Glutamatergic neuron (in vitro differentiated cells): Measurements from ENCODE around the gene BTBD9. TPM values are rescaled to one million over a fixed set of nuclear protein-coding genes. Genes with fewer than 3 reads are reported as not detected.

ENCODE experiments used
- DNase-seq: peaks from one replicate; pipeline ENCODE4 v3.0.0; 2022
- H3K27ac Mint-ChIP-seq: one replicate; pipeline ENCODE4 v1.8.0; 2020; ENCODE audit warnings: mild to moderate bottlenecking, mixed read lengths, inconsistent platforms; ENCODE audit not compliant: unreplicated experiment
- H3K27me3 Mint-ChIP-seq: one replicate; pipeline ENCODE4 v1.8.0; 2020; ENCODE audit warnings: mild to moderate bottlenecking, moderate library complexity, mixed read lengths, inconsistent platforms; ENCODE audit not compliant: unreplicated experiment
- H3K36me3 Mint-ChIP-seq: one replicate; pipeline ENCODE4 v1.8.0; 2020; ENCODE audit warnings: mild to moderate bottlenecking, mixed read lengths, inconsistent platforms; ENCODE audit not compliant: unreplicated experiment
- H3K4me1 Mint-ChIP-seq: one replicate; pipeline ENCODE4 v1.8.0; 2020; ENCODE audit warnings: mild to moderate bottlenecking, low read depth, mixed read lengths, inconsistent platforms; ENCODE audit not compliant: unreplicated experiment
- H3K4me3 Mint-ChIP-seq: one replicate; pipeline ENCODE4 v1.8.0; 2020; ENCODE audit warnings: mild to moderate bottlenecking, mixed read lengths, inconsistent platforms; ENCODE audit not compliant: unreplicated experiment
- H3K9me3 Mint-ChIP-seq: one replicate; pipeline ENCODE4 v1.8.0; 2020; ENCODE audit warnings: mild to moderate bottlenecking, moderate library complexity, mixed read lengths, inconsistent platforms; ENCODE audit not compliant: unreplicated experiment
- total RNA-seq: library from RNA; stranded (reverse); fragmentation: NEBNext Ultra II Directional; extraction: Animal tissue kit (Norgen Biotek cat#: 25700); gene quantifications from one replicate; pipeline ENCODE4 v1.2.1, GENCODE V29; 2021; ENCODE audit not compliant: unreplicated experiment
- TF ChIP-seq, protein P1 (sequence below): fragments of 200-600 bp; sonication (generic); IDR thresholded peaks from one replicate; pipeline ENCODE4 v1.5.0; 2021; ENCODE audit not compliant: partially characterized antibody, unreplicated experiment

Gene BTBD9
- total RNA-seq, 1 donor from 2014 or later = 18.8 TPM

DNA sequence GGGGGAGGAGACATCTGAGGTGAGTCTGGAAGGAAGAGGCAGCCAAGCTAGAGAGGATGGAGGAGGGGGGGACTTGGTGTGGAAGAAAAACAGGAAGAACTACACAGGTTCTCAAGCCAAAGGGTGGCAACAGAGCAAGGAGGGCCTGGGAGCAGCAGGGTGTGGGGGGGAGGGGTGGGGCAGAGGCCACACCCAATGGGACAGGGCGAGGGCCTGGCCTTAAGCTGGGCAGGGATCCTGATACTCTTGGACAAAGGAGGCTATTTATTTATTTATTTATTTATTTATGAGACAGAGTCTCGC is 461.2 kb downstream of the BTBD9 start:
- Mint-ChIP-seq H3K4me1 (peaks cover 52% of the 10 kb centered on the region), H3K4me3 (no peak overlapping the region), H3K9me3 (peaks cover 6% of the 10 kb centered on the region), H3K27ac (no peak overlapping the region), H3K27me3 (peaks cover 2% of the 10 kb centered on the region), H3K36me3 (no peaks in the 10 kb centered on the region)
- TF ChIP-seq, protein P1, sequence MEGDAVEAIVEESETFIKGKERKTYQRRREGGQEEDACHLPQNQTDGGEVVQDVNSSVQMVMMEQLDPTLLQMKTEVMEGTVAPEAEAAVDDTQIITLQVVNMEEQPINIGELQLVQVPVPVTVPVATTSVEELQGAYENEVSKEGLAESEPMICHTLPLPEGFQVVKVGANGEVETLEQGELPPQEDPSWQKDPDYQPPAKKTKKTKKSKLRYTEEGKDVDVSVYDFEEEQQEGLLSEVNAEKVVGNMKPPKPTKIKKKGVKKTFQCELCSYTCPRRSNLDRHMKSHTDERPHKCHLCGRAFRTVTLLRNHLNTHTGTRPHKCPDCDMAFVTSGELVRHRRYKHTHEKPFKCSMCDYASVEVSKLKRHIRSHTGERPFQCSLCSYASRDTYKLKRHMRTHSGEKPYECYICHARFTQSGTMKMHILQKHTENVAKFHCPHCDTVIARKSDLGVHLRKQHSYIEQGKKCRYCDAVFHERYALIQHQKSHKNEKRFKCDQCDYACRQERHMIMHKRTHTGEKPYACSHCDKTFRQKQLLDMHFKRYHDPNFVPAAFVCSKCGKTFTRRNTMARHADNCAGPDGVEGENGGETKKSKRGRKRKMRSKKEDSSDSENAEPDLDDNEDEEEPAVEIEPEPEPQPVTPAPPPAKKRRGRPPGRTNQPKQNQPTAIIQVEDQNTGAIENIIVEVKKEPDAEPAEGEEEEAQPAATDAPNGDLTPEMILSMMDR = no peak
- no peak for DNase-seq

DNA sequence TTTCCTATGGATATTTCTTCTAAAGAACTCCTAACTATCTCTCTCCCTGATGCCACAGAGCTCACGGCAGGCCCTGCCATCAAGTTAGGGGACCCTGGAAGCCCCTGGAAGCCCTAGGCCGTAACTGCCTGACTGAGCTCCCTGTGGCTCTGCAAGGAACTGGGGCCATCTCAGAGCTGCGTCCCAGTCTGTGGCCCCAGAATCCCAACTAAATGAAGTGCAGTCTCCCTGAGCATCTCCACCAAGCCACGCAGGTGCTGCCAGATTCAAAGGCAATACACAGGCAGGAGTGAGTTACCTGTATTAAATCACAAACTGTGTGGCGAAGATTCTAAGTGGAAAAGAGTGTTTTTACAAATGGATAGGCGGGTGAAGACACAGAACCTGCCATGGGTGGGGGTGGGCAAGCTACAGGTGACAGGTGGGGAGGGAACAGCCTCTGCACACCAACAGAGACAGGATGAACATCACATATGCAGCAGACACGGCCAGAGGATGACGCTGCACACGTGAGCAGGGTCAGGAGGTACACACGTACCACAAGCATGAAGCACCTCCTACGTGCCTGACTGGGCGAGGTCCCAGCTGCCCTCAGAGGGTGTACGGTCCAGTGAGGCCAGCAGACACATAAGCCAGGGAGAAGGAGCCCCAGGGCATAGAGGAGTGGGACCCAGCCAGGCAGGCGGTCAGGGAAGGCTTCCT is 461.7 kb downstream of the BTBD9 start:
- peaks cover 4% of the 10 kb centered on the region for H3K9me3 Mint-ChIP-seq
- H3K27ac Mint-ChIP-seq = no peak overlapping the region
- H3K4me1 Mint-ChIP-seq = peaks cover 51% of the 10 kb centered on the region
- TF ChIP-seq, protein P1 = no peak
- DNase-seq = no peak
- no peak overlapping the region for H3K4me3 Mint-ChIP-seq
- no peaks in the 10 kb centered on the region for H3K36me3 Mint-ChIP-seq
- H3K27me3 Mint-ChIP-seq = peaks cover 2% of the 10 kb centered on the region

DNA sequence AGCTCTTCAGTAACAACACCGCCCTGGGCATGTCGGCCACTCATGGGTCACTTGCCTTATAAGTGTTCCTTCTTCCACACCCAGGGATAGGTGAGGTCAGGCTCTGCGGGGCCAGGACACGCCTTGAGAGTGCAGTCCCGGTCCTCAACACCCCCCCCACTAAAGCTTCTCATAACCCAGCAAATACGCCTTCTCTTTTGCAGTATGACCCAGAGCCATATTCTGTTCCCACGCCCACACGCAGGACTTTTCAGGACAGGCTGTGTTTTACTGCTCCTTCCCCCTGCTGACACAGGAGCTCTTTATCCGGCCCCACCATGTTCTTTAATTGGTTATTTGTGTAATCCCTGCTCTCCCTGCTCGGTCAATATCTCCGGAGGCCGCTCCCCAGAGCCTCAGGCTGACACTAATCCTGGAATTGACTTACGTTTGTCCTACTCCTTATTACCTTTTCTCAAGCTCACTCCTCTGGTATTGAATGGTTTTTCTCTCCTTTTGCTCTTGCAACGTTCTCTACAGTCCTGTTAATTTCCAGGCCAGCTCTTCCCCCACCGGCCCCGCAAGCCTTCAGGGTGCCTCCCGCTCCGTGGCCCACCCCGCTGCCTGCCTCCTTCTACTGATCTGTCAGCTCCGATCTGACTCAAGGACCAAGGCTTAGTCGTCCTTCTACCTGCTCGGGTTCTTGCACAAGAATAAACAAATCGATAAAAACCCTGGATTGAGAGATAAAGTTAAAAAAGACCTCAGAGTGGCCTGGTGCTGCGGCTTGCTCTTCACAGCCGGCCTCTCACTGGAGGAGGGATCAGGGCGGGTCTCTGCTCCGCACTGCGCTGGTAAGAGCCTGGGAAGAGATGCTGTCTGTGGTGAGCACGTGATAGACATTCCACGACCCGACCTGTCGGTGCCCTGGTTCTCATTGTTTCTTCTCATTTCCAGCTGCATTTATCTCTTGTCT is 462.7 kb downstream of the BTBD9 start:
- DNase-seq = no peak
- H3K4me3 Mint-ChIP-seq = peak overlapping the region; percentile 49
- peaks cover 57% of the 10 kb centered on the region for H3K4me1 Mint-ChIP-seq
- H3K27ac Mint-ChIP-seq = peak overlapping the region; percentile 85
- H3K27me3 Mint-ChIP-seq = peaks cover 2% of the 10 kb centered on the region
- TF ChIP-seq, protein P1 = no peak
- H3K9me3 Mint-ChIP-seq = peaks cover 4% of the 10 kb centered on the region
- H3K36me3 Mint-ChIP-seq = no peaks in the 10 kb centered on the region

DNA sequence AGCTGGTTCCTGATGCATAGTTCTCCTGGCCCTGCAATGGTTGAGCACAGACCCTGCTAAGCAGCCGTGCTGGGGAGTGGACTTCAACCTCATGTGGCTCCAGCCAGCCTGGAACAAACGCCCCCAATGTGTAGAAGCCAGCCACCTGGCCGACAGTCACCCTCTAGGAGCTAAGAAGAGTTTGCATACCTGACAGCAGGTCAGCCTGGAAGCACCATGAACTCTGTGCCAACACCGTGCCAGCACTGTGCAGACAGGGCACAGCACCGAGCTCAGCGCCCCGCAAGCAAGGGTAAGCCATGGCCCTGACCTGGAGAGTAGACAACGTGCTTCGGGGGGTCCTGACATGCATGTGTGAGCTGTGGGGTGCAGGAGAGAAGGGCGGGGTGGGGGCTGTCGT is 463.9 kb downstream of the BTBD9 start:
- H3K27ac Mint-ChIP-seq = no peak overlapping the region
- H3K9me3 Mint-ChIP-seq = peaks cover 6% of the 10 kb centered on the region
- DNase-seq = no peak
- H3K27me3 Mint-ChIP-seq = peaks cover 6% of the 10 kb centered on the region
- H3K4me1 Mint-ChIP-seq = peaks cover 56% of the 10 kb centered on the region
- no peak overlapping the region for H3K4me3 Mint-ChIP-seq
- TF ChIP-seq, protein P1 = no peak
- H3K36me3 Mint-ChIP-seq = no peaks in the 10 kb centered on the region
